Measurements from ENCODE around the gene XIRP1.
A peak's percentile ranks its signal among the peaks of the same experiment; 100 is the strongest.

Gene XIRP1

DNA sequence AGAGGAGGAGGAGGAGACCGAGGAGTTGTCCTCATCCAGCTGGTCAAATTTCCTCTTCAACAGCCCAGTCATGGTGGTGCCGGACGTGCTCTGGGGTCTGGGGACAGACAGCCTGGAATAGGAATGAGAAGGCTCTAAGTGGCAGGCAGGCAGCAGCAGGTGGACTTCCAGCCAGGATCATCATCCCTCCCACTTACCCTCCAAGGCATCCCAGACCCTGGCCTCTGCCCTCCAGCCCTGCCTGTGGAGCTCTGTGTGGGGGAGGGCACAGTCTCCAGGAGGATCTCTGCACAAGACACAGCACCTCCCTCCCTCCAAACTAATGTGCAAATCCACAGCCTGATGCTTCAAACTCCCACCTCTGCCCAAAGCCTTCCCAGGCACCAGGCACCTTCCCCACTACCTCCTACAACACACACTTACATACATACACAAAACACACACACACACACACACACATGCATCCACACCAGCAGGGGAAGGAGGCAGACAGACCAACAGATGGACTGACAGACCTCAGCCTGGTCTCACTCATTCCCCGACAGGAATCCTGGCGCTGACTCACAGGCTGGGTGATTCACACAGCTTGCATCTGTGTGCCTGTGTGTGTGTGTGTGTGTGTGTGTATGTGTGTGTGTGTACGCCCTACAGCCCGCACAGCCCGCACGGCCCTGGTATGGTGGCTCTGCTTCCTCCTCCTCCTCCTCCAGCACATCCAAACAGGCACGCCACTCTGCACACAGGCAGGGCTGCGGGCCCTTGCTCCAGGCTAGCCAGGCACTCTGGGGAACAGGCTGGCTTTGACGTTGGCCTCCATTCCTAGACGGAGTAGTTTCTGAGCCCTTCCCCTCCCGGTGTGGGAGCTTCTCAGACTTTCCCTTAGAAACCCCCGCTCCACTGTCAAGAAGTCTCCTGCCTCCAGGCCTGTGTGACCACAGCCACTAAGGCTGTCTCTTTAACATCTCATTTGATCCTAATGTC is 45.5 kb downstream of the XIRP1 start:
- TF ChIP-seq, protein P1, sequence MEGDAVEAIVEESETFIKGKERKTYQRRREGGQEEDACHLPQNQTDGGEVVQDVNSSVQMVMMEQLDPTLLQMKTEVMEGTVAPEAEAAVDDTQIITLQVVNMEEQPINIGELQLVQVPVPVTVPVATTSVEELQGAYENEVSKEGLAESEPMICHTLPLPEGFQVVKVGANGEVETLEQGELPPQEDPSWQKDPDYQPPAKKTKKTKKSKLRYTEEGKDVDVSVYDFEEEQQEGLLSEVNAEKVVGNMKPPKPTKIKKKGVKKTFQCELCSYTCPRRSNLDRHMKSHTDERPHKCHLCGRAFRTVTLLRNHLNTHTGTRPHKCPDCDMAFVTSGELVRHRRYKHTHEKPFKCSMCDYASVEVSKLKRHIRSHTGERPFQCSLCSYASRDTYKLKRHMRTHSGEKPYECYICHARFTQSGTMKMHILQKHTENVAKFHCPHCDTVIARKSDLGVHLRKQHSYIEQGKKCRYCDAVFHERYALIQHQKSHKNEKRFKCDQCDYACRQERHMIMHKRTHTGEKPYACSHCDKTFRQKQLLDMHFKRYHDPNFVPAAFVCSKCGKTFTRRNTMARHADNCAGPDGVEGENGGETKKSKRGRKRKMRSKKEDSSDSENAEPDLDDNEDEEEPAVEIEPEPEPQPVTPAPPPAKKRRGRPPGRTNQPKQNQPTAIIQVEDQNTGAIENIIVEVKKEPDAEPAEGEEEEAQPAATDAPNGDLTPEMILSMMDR (IDR thresholded peaks at IDR 0.05; ENCODE audit: control insufficient read depth, insufficient read depth, low read depth, low read length, missing control alignments), result no peak
- H3K4me3 ChIP-seq (ENCODE audit: control insufficient read depth, low read depth, low read length), result no peak overlapping the region
- peak; percentile 96 for DNase-seq (ENCODE audit: low read depth)

DNA sequence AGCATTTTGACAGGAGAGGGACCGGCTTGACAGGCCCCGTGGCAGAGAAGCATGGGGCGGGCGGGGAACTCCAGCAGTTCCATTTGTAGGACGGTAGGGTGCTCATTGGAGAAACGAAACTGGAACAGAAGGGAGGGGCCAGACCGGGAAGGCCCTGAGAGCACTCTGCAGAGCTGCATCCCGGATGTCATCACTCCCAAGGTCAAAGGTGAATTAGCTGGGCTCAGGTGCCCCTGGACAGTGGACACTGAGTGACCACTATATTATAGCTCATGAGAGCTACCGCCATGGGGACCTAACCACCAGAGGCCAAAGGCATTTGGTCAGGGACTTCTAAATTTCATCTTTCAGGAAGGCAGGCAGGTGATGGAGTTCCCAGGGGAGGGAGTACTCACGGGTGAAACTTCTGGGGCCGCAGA is 46.3 kb downstream of the XIRP1 start:
- H3K4me3 ChIP-seq (ENCODE audit: control insufficient read depth, low read depth, low read length), result no peak overlapping the region
- TF ChIP-seq, protein P1 (IDR thresholded peaks at IDR 0.05; ENCODE audit: control insufficient read depth, insufficient read depth, low read depth, low read length, missing control alignments), result peak; percentile 2
- DNase-seq (ENCODE audit: low read depth), result no peak

DNA sequence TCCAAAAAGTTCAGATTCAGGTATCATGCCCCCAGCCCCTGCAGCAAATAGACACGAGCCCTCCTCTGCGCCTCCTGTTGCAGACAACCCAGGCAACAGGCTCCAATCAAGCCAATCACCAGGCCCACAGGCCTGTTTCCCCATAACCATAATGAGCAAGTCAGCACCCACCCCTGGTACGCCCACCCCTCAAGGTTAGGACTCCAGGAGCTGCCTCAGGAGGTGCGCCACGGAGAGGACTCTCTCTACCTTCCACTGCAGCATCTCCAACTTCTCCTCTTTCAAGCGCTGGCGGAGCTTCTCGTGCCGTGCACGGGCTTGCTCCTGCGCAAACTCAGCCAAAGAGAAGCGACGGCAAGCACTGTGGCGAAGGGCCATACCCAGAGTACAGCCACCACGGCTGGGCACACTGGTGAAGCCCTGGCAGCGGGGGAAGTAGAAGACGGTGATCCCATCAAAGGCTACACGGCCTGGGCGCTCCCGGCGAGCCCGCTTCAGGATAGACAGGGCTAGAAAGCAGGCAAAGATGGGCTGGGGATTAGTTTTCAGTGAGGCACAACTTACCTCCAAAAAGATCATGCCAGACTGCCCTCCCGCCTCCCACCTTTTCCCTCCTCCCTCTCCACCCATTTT is 47.5 kb downstream of the XIRP1 start:
- TF ChIP-seq, protein P1 (IDR thresholded peaks at IDR 0.05; ENCODE audit: control insufficient read depth, insufficient read depth, low read depth, low read length, missing control alignments), result no peak
- DNase-seq (ENCODE audit: low read depth), result no peak
- H3K4me3 ChIP-seq (ENCODE audit: control insufficient read depth, low read depth, low read length), result no peak overlapping the region

GRCh38 chr3:39144095-39144747 is 48.2 kb downstream of the XIRP1 start:
- no peak overlapping the region for H3K4me3 ChIP-seq (ENCODE audit: control insufficient read depth, low read depth, low read length)
- TF ChIP-seq, protein P1 (IDR thresholded peaks at IDR 0.05; ENCODE audit: control insufficient read depth, insufficient read depth, low read depth, low read length, missing control alignments), result no peak
- DNase-seq (ENCODE audit: low read depth), result no peak

- no peak overlapping the region for H3K4me3 ChIP-seq (ENCODE audit: control insufficient read depth, low read depth, low read length)
- DNase-seq (ENCODE audit: low read depth), result no peak
- TF ChIP-seq, protein P1 (IDR thresholded peaks at IDR 0.05; ENCODE audit: control insufficient read depth, insufficient read depth, low read depth, low read length, missing control alignments), result no peak
These were observed 49.1 kb downstream of the XIRP1 start for GRCh38 chr3:39143051-39143885.

- H3K4me3 ChIP-seq (ENCODE audit: control insufficient read depth, low read depth, low read length), result no peak overlapping the region
- no peak for DNase-seq (ENCODE audit: low read depth)
- TF ChIP-seq, protein P1 (IDR thresholded peaks at IDR 0.05; ENCODE audit: control insufficient read depth, insufficient read depth, low read depth, low read length, missing control alignments), result no peak
These were observed 50.3 kb downstream of the XIRP1 start for GRCh38 chr3:39142067-39142466.
